ENCODE measurements around the gene ZYG11B.
"Not testable (repeated sequence)": the region's sequence is repeated elsewhere in the genome, so short reads cannot be mapped to it uniquely, and the experiment has no call there.

The ZYG11B gene

GRCh38 chr1:52751589-52752483, 25.6 kb downstream of the ZYG11B start:
- no peak for DNase-seq (ENCODE audit: low spot score)

GRCh38 chr1:52752484-52752826, 26.2 kb downstream of the ZYG11B start:
- no peak for DNase-seq (ENCODE audit: low spot score)

- no peak for DNase-seq (ENCODE audit: low spot score)
These were observed 26.9 kb downstream of the ZYG11B start for GRCh38 chr1:52753169-52753568.

- no peak for DNase-seq (ENCODE audit: low spot score)
These were observed 29.8 kb downstream of the ZYG11B start for GRCh38 chr1:52756020-52756419.

GRCh38 chr1:52759908-52760307, 33.7 kb downstream of the ZYG11B start:
- no peak for DNase-seq (ENCODE audit: low spot score)

- DNase-seq (ENCODE audit: low spot score), result no peak
These were observed 41.5 kb downstream of the ZYG11B start for GRCh38 chr1:52767596-52768280.

- DNase-seq (ENCODE audit: low spot score), result no peak
These were observed 43.2 kb downstream of the ZYG11B start for GRCh38 chr1:52769346-52770033.

GRCh38 chr1:52771384-52771783, 45.1 kb downstream of the ZYG11B start:
- DNase-seq (ENCODE audit: low spot score), result no peak

GRCh38 chr1:52786148-52786547, 59.9 kb downstream of the ZYG11B start:
- no peak for DNase-seq (ENCODE audit: low spot score)

- not testable (repeated sequence) for DNase-seq (ENCODE audit: low spot score)
These were observed 64.2 kb downstream of the ZYG11B start for GRCh38 chr1:52790429-52790828.

GRCh38 chr1:52792036-52792435, 65.8 kb downstream of the ZYG11B start:
- no peak for DNase-seq (ENCODE audit: low spot score)

GRCh38 chr1:52793717-52794116, 67.5 kb downstream of the ZYG11B start:
- not testable (repeated sequence) for DNase-seq (ENCODE audit: low spot score)

- DNase-seq (ENCODE audit: low spot score), result no peak
These were observed 69.2 kb downstream of the ZYG11B start for GRCh38 chr1:52795464-52795863.

- no peak for DNase-seq (ENCODE audit: low spot score)
These were observed 72.1 kb downstream of the ZYG11B start for GRCh38 chr1:52798331-52798730.

GRCh38 chr1:52801011-52801410, 74.8 kb downstream of the ZYG11B start:
- DNase-seq (ENCODE audit: low spot score), result no peak

GRCh38 chr1:52804083-52804482, 77.8 kb downstream of the ZYG11B start:
- DNase-seq (ENCODE audit: low spot score), result not testable (repeated sequence)

- DNase-seq (ENCODE audit: low spot score), result no peak
These were observed 88.2 kb downstream of the ZYG11B start for GRCh38 chr1:52814465-52814864.

- DNase-seq (ENCODE audit: low spot score), result not testable (repeated sequence)
These were observed 94.6 kb downstream of the ZYG11B start for GRCh38 chr1:52820830-52821229.

- DNase-seq (ENCODE audit: low spot score), result no peak
These were observed 99.6 kb downstream of the ZYG11B start for GRCh38 chr1:52825868-52826267.

- no peak for DNase-seq (ENCODE audit: low spot score)
These were observed 108.5 kb downstream of the ZYG11B start for GRCh38 chr1:52834798-52835197.

GRCh38 chr1:52836035-52836434, 109.8 kb downstream of the ZYG11B start:
- DNase-seq (ENCODE audit: low spot score), result no peak

- not testable (repeated sequence) for DNase-seq (ENCODE audit: low spot score)
These were observed 112.9 kb downstream of the ZYG11B start for GRCh38 chr1:52839175-52839574.

All from SK-N-DZ (cell line).